OCI-LY3 (cell line): ENCODE measurements around the gene GLIS1.

Experiments
- CTCF ChIP-seq: fragments of 200-600, 300-600 bp; sonication (generic); IDR thresholded peaks from 2 replicates; pipeline ENCODE4 v1.5.1; 2014; ENCODE audit warnings: antibody characterized with exemption, low read length, low read depth
- EZH2phosphoT487 ChIP-seq: fragments of 200-600 bp; shearing (Covaris generic); IDR thresholded peaks from 2 replicates; pipeline ENCODE4 v1.6.1; 2018; ENCODE audit warnings: antibody characterized with exemption, mixed run types, low read depth

DNA sequence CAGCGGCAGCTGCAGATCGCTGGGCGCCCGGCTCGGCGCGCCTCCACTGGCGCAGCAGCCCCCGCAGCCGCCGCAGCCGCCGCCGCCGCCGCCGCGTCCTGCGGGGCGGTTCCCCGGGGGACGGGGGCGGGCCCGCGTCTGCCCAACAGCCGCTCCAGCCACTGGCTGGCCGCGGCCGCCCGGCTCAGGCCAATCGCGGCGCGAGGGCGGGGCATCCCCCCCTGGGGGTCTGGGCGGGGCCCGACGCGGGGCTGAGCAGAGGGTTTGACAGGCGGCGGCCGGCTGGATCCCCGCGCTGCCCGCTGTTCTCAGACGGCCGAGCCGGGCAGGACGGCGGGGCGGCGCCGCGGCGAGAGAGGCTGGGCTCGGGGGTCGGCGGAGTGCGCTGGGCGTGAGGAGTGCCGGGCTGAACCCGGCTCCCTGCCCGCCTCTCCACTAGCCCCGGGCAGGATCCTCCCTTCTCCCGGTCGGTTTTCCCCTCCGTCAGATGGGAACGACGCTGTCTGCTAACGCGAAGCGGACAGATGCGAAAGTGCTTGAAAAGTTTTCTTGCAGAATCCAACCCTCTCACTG is at the start of gene GLIS1:
- TF ChIP-seq CTCF (no peak), EZH2phosphoT487 (no peak)
